Peyer's patch (tissue), 4 donors: ENCODE results near the gene PINLYP.

Experiments used
- CTCF ChIP-seq, 6 experiments: fragments of 450-650 bp in 4 of 6; fragments of 200-600 bp in 2 of 6; sonication (generic) in 1 of 6; IDR thresholded peaks; one replicate each; pipeline ENCODE4 v1.5.1; 2017 to 2019; ENCODE audit warnings: antibody characterized with exemption in 6 of 6, mild to moderate bottlenecking in 3 of 6, moderate library complexity in 1 of 6
- POLR2A ChIP-seq, 2 donors: fragments of 450-650 bp; IDR thresholded peaks; one replicate each; pipeline ENCODE4 v1.5.1; 2017; ENCODE audit warnings: antibody characterized with exemption in 2 of 2, mild to moderate bottlenecking in 2 of 2, moderate library complexity in 2 of 2

GRCh38 chr19:43563816-43564457 lies 11.7 kb upstream of the PINLYP start:
- TF ChIP-seq CTCF (IDR thresholded peaks at IDR 0.05) (no peak), POLR2A (IDR thresholded peaks at IDR 0.05) (no peak)
